HTR-8/SVneo (cell line): ENCODE results near the gene CD82.
"Not testable (repeated sequence)": the region's sequence is repeated elsewhere in the genome, so short reads cannot be mapped to it uniquely, and the experiment has no call there.

Experiments used
- DNase-seq: peaks from one replicate; pipeline ENCODE4 v3.0.0; 2011; ENCODE audit warnings: low spot score, mixed read lengths; ENCODE audit not compliant: insufficient read length
- FAIRE-seq: peaks from 2 replicates; lab custom pipeline; 2011; peaks lifted over from hg19 to GRCh38; lab: Jason Lieb, UNC

Gene CD82

GRCh38 chr11:44652901-44653644 is 87.6 kb downstream of the CD82 start:
- no peak for DNase-seq
- FAIRE-seq = no peak

DNA sequence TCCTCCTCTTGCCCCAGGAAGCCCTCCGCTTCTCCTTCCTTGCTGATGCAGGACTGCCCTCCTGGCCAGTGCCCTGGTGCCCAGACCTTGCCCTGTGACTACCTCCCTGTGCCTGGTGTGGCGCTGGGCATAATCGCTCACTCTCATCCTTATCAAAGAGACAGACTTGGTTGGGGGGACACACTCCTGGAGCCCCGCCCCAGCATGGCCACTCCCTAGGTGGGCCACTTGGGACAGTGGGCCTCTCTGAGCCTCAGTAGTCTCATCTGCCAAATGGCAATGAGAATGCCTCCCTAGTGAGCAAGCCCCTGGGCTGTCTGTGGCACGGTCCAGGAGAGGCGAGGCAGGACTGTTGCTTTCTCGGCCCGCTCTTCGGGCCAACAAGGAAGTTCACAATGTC is 88.6 kb downstream of the CD82 start:
- DNase-seq (no peak), FAIRE-seq (no peak)

- FAIRE-seq (no peak), DNase-seq (no peak)
Measured at GRCh38 chr11:44654596-44654995, 89.1 kb downstream of the CD82 start.

DNA sequence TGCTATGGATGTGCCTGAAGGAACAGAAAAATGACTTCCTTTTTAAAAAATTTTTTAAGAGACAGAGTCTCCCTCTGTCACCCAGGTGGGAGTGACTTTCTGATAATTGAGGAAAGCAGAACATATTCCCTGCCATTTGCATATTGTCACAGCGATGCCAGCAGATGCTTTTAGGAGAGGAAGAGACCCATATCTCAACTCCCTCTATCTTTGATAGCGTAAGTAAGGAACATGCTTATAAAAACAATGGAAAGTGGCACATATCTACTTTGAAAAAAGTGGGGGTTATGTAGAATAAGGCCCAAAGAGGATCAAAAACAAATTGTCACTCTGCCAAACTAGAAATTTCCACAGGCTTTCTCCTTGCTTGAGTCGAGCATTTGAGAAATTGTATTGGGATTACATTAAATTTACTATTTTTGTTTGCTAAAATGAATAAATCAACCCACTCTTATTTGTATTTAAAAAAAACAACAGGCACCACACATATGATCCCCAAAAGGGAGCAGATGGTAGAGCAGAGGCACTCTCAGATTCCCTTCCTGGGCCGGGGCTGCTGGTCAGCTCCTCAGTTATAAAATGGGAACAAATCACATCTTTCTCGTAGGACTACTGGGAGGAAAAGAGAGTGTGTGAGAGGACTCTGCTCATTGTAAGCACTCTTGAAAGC is 92.5 kb downstream of the CD82 start:
- DNase-seq (no peak), FAIRE-seq (no peak)

- DNase-seq (no peak), FAIRE-seq (no peak)
Measured at GRCh38 chr11:44658506-44658850, 93.0 kb downstream of the CD82 start.

DNA sequence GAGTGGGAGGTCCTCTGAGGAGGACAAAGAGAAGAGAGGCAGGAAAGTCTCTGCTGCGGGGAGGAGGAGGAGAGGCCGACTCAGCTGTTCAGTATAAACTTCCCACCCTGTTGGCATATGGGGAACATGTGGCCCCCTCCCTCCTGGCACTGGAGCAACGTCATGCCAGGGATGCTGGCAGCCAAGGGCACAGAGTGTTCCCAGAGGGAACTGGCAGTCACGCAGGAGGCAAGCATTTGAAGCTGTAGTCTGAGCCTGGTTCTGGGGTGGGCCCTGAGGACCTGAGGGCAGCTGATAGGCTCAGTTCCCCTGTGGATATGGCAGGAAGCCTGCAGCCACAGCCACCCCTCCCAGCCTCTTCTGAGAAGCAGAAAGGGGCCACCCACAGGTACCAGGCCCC is 94.2 kb downstream of the CD82 start:
- no peak for FAIRE-seq
- no peak for DNase-seq

GRCh38 chr11:44660535-44660934 is 95.1 kb downstream of the CD82 start:
- FAIRE-seq, DNase-seq: not testable (repeated sequence)

DNA sequence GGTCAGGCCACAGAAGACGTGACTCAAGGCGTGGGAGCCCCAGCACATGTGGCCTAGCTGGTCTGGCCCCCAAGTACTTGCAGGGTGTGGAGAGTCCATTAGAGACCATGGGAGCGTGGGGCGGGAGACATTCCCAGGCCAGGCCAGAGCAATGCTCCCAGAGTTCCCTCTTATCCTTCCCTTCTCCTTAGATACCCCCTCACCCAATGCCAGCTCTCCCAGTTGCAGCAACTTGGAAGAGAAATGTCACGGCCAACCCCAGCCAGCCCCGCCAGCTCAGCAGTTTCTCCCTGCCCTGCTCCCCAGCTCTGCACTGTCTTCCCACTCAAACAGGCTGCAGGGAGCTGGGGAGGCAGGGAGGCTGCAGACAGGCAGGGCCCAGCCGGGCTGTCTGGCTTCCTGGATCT is 95.9 kb downstream of the CD82 start:
- FAIRE-seq (no peak), DNase-seq (no peak)
